Urinary bladder (tissue), 4 donors: ENCODE results near the gene CORO1C. TPM values are rescaled to one million over a fixed set of nuclear protein-coding genes. Genes with fewer than 3 reads are reported as not detected.
"Not testable (repeated sequence)": the region's sequence is repeated elsewhere in the genome, so short reads cannot be mapped to it uniquely, and the experiment has no call there.

Source experiments
- DNase-seq: peaks from one replicate; pipeline ENCODE4 v3.0.0-alpha.2; 2015; ENCODE audit errors: extremely low spot score
- H3K27ac ChIP-seq: one replicate; pipeline ENCODE4 v1.5.1; 2013; ENCODE audit warnings: low read depth, mild to moderate bottlenecking, moderate library complexity
- H3K36me3 ChIP-seq: one replicate; pipeline ENCODE4 v1.6.1; 2013; ENCODE audit warnings: mild to moderate bottlenecking, moderate library complexity; ENCODE audit not compliant: insufficient read depth
- H3K4me1 ChIP-seq: one replicate; pipeline ENCODE4 v1.6.1; 2013; ENCODE audit warnings: mild to moderate bottlenecking, moderate library complexity; ENCODE audit not compliant: insufficient read depth
- H3K4me3 ChIP-seq: one replicate; pipeline ENCODE4 v1.5.1; 2013; ENCODE audit warnings: low read depth, low read length
- WGBS: extraction: QIAGEN DNeasy Blood & Tissue Kit; methylation state at CpG from one replicate; pipeline ENCODE4 v1.1.7; 2013; 5-methylcytosine and 5-hydroxymethylcytosine counted together
- polyA plus RNA-seq: library from polyadenylated mRNA; stranded (reverse); fragments of 200-250 nt; gene quantifications from one replicate; pipeline ENCODE4 v1.2.3, GENCODE V29; 2013
- total RNA-seq: library from RNA; depleted of rRNA; stranded (reverse); fragments of >200 nt; gene quantifications from one replicate; pipeline ENCODE4 v1.2.3, GENCODE V29; 2014
- donor health status: healthy with polysubstance abuse.
- donor health status: healthy.

CORO1C gene
- total and polyA plus RNA-seq, 2 donors = 149 to 213 TPM

- no peak for DNase-seq
- Histone ChIP-seq H3K4me3 (no peak overlapping the region), H3K36me3 (no peaks in the 10 kb centered on the region), H3K27ac (no peak overlapping the region), H3K4me1 (peaks cover 2% of the 10 kb centered on the region)
- WGBS = 78% methylated on average over 6 of the region's 6 CpGs
Measured at GRCh38 chr12:108635997-108636808, 95.1 kb downstream of the CORO1C start.

GRCh38 chr12:108635201-108635996 is 95.9 kb downstream of the CORO1C start:
- WGBS = 34% methylated on average over 15 of the region's 15 CpGs
- no peak overlapping the region for H3K4me3 ChIP-seq
- H3K27ac ChIP-seq = no peak overlapping the region
- H3K36me3 ChIP-seq = no peaks in the 10 kb centered on the region
- peaks cover 2% of the 10 kb centered on the region for H3K4me1 ChIP-seq
- DNase-seq = no peak

DNA sequence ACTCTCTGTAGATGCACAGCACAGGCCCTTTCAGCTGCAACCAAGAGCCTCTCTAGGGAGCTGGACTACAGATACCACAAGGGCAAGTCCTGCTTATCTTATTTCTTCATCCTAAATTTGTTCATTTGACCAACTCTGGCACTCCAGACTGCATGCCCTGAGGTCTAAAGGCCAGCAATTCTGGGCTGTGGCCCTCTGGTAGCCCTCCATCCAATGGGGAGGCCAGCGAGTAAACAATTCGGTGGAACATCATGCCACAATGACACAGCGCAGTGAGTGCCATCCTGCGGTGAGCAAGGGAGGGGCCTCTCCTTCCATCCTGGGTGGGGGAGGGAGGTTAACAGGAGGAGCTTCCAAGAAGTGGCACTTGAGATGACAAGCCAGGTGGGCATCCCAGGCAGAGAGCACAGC is 97.0 kb downstream of the CORO1C start:
- Histone ChIP-seq H3K4me1 (peaks cover 2% of the 10 kb centered on the region), H3K27ac (no peak overlapping the region), H3K4me3 (no peak overlapping the region), H3K36me3 (no peaks in the 10 kb centered on the region)
- no peak for DNase-seq
- WGBS = 56% methylated on average over 4 of the region's 4 CpGs

- Histone ChIP-seq H3K4me3 (peak within 1 kb of the TSS; percentile 29), H3K36me3 (no peaks in the 10 kb centered on the region), H3K4me1 (no peaks in the 10 kb centered on the region), H3K27ac (no peak within 1 kb of the TSS)
- no peak for DNase-seq
- WGBS = 73% methylated on average over 14 of the region's 14 CpGs
Measured at GRCh38 chr12:108633534-108634248, 97.6 kb downstream of the CORO1C start, which contains the start of gene SELPLG. Gene SELPLG, minus strand, starts transcription at chr12:108633894. Its CDS starts 9,587 bp downstream, at chr12:108624307.

- Histone ChIP-seq H3K4me1 (no peaks in the 10 kb centered on the region), H3K27ac (no peak overlapping the region), H3K4me3 (no peak overlapping the region), H3K36me3 (no peaks in the 10 kb centered on the region)
- 88% methylated on average over 7 of the region's 7 CpGs for WGBS
- DNase-seq = no peak
Measured at GRCh38 chr12:108633081-108633533, 98.2 kb downstream of the CORO1C start.

DNA sequence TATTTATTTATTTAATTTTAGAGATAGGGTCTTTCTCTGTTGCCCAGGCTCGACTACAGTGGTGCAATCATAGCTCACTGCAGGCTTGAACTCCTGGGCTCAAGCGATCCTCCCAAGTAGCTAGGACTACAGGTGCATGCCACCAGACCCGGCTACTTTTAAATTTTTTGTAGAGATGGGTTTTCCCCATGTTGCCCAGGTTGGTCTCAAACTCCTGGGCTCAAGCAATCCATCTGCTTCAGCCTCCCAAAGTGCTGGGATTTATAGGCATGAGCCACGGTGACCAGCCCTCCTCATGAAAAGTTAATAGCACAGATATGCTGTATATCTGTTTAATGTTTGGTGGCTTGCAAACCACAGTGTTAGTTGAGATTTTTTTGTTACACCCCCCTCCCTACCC is 100.1 kb downstream of the CORO1C start:
- not testable (repeated sequence) for H3K36me3 ChIP-seq, DNase-seq, H3K4me3 ChIP-seq, H3K4me1 ChIP-seq, H3K27ac ChIP-seq
- WGBS = 87% methylated on average over 4 of the region's 4 CpGs

DNA sequence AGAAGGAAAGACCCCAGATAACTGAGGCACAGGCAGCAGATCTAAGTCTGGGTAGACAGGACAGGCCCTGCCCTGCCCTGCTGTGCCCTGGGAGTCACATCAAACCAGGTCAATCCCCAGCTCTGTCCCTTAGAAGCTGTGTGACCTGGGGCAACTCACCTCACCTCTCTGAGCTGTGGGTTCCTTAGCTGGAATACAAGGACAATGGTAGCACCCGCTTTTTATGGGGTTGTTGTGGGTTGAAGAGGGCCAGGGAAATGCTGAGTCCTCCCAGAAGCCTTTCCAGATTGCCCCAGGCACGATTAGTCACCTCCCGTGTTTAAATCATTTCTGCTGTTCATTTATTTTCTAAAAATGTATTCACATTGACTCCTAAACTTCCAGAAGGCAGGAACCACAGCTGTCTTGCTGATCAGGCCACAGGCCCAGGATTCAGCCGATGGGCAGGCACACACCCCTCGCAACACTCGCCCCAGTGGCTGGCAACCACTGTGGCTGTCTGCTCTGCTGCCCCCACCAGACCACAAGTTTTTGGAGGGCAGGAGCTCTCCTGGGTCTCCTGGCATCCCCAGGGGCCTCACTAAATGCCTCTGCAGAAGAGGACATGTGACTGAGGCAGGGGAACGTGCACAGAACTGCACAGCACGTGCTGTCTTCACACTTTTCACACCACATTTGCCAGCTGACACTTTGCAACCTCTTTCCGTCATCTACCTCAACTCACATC is 100.7 kb downstream of the CORO1C start:
- Histone ChIP-seq H3K36me3 (no peaks in the 10 kb centered on the region), H3K4me3 (no peak overlapping the region), H3K27ac (no peak overlapping the region), H3K4me1 (no peaks in the 10 kb centered on the region)
- 70% methylated on average over 9 of the region's 9 CpGs for WGBS
- no peak for DNase-seq

DNA sequence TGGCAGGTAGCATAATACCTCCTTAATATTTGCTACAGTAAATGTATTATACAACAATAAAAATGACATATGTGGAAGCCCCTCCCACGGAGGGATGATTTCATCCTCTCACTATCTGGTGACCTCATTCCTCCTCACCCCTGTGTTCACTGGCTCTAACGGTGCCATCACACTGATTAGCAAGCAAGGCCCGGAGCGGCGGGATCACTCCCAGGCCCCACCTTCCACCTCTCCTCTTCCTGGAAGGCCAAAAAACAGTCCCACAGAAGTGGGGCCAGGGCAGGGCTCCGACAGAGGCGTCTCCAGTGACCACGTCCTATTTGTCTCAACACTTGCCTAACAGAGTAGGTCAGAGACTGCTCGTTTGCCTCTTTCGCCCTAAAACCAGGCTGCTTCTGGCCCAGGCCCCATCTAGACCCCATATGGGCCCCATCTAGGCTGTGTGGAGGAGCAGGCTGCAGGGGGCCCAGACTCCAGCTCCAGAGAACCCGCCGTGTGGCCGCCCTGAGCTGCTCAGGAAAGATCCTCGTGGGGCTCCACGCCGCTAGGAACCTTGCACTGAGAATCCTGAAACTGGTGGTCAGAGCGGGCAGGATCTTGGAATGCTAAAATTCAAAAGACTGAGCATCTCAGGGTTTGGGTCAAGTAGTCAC is 101.4 kb downstream of the CORO1C start:
- DNase-seq = no peak
- 48% methylated on average over 17 of the region's 17 CpGs for WGBS
- Histone ChIP-seq H3K36me3 (no peaks in the 10 kb centered on the region), H3K4me3 (no peak overlapping the region), H3K27ac (no peak overlapping the region), H3K4me1 (no peaks in the 10 kb centered on the region)

DNA sequence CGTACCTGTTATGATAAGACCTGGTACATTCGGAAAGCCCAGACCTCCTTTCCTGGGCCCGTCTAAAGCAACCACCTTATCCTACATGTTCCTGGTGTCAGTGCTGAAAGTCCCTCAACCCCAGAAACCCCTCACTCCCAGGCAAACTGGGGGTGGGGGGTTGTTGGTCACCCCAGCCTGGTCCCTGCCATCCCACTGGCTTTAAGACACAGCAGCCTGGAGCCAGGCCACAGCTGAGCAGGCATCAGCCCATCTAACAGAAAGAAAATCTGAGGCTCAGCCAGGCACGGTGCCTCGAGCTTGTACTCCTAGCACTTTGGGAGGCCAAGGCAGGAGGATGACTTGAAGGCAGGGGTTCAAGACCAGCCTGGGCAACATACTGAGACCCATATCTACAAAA is 102.2 kb downstream of the CORO1C start:
- DNase-seq = no peak
- Histone ChIP-seq H3K36me3 (no peaks in the 10 kb centered on the region), H3K4me1 (no peaks in the 10 kb centered on the region), H3K4me3 (no peak overlapping the region), H3K27ac (no peak overlapping the region)
- WGBS = 87% methylated on average over 5 of the region's 5 CpGs

DNA sequence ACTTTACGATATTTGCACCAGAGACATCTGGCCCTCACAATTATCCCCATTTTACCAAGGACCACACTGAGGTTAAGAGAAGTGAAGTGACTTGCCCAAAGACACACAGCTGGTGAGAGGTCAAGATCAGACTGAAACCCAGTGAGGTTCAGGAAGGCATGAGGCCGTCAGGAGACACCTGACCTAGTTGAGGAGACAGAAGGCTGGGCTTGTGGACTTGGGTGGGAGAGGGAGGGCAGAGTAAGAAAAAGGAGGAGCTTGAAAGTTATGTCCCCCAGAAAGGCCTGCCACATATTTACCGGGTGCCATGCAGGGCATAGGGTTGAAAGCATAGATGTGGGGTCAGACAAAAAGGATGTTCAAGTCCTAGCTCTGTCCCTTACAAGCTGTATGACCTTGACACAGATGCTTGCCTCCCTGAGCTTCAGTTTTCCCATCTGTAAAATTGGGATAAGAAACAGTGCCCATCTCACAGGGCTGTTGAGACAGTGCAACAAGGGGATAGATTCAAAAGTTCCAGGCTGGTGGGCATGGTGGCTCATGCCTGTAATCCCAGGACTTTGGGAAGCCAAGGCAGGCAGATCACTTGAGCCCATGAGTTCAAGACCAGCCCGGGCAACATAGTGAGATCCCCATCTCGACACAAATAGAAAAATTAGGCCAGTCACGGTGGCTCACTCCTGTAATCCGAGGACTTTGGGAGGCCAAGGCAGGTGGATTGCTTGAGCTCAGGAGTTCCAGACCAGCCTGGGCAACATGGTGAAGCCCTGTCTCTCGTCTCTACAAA is 104.0 kb downstream of the CORO1C start:
- no peak for DNase-seq
- WGBS = 88% methylated on average over 8 of the region's 8 CpGs
- no peak overlapping the region for H3K4me3 ChIP-seq
- H3K36me3 ChIP-seq = no peaks in the 10 kb centered on the region
- H3K4me1 ChIP-seq = no peaks in the 10 kb centered on the region
- no peak overlapping the region for H3K27ac ChIP-seq

DNA sequence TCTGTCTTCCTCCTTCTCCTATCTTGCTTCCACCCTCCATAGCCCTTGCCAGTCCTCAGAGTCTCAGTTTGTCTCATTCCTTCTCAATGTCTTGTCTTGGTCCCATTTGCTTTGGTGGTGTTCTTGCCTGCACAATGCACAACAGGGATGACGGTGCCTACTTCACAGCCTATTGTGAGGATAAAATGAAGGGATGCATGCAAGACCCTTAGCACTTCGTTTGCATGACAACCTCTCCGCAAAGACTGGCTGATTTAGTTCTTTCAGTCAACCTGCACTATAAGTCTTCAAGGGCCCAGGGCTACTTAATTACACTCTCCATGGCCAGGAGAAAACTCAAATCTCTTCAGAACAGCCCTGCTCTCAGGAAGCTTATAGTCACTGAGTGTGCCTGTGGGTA is 106.1 kb downstream of the CORO1C start:
- no peak for DNase-seq
- H3K36me3 ChIP-seq = no peaks in the 10 kb centered on the region
- H3K4me3 ChIP-seq = no peak overlapping the region
- H3K27ac ChIP-seq = no peak overlapping the region
- H3K4me1 ChIP-seq = no peaks in the 10 kb centered on the region
- WGBS = 73% methylated on average over 3 of the region's 3 CpGs

- WGBS = 96% methylated on average over 8 of the region's 8 CpGs
- no peak for DNase-seq
- no peak overlapping the region for H3K27ac ChIP-seq
- H3K4me3 ChIP-seq = no peak overlapping the region
- H3K4me1 ChIP-seq = no peaks in the 10 kb centered on the region
- no peaks in the 10 kb centered on the region for H3K36me3 ChIP-seq
Measured at GRCh38 chr12:108623577-108623976, 107.7 kb downstream of the CORO1C start.
